Activated naive CD4-positive, alpha-beta T cell treated with anti-CD3 and anti-CD28 coated beads, Interleukin-2, amount 50 U/mL, for 16 hours (primary cell): ENCODE results near the gene HES3.

ENCODE experiments used
- DNase-seq: peaks from one replicate; pipeline ENCODE4 v3.0.0-alpha.2; 2020

Gene HES3

GRCh38 chr1:6281511-6282402, 37.8 kb downstream of the HES3 start:
- DNase-seq: no peak

GRCh38 chr1:6282577-6283270, 38.7 kb downstream of the HES3 start:
- no peak for DNase-seq

GRCh38 chr1:6285336-6285735, 41.4 kb downstream of the HES3 start:
- no peak for DNase-seq

- DNase-seq: no peak
Observed at GRCh38 chr1:6286266-6286665, 42.3 kb downstream of the HES3 start.

- no peak for DNase-seq
Observed at GRCh38 chr1:6287029-6287428, 43.0 kb downstream of the HES3 start.

- DNase-seq: no peak
Observed at GRCh38 chr1:6287431-6287886, 43.5 kb downstream of the HES3 start.

- no peak for DNase-seq
Observed at GRCh38 chr1:6288026-6288425, 44.0 kb downstream of the HES3 start.

GRCh38 chr1:6288665-6289064, 44.7 kb downstream of the HES3 start:
- no peak for DNase-seq

GRCh38 chr1:6292102-6292501, 48.1 kb downstream of the HES3 start:
- DNase-seq: no peak

GRCh38 chr1:6294080-6294889, 50.3 kb downstream of the HES3 start:
- DNase-seq: no peak

- DNase-seq: no peak
Observed at GRCh38 chr1:6294890-6295556, 51.0 kb downstream of the HES3 start.
